ENCODE measurements around the gene FIGNL2. TPM values are rescaled to one million over a fixed set of nuclear protein-coding genes. Genes with fewer than 3 reads are reported as not detected.
A peak's percentile ranks its signal among the peaks of the same experiment; 100 is the strongest.

Gene FIGNL2
- total RNA-seq, 4 donors from 2014 or later: 0.07 to 0.25 TPM; not detected in 2

DNA sequence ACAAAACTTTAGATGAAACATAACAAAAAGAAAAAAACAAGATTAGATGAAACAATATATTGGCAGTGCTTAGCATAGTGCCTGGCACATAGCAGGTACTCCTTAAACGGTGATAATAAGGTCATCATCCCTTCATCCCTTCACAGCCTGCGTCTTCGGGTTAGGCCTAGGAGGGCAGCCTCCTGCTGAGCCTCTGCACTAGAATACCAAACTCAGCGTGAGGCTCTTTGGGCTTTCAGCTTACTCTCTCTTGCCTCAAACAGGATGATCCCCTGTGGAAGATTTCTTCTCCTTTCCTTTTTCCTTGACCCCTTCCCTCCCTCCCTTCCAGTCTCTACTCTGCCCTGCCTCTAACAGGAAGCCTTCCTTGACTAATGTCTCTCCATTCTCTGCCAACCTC is 14.4 kb upstream of the FIGNL2 start:
- TF ChIP-seq, protein P1, sequence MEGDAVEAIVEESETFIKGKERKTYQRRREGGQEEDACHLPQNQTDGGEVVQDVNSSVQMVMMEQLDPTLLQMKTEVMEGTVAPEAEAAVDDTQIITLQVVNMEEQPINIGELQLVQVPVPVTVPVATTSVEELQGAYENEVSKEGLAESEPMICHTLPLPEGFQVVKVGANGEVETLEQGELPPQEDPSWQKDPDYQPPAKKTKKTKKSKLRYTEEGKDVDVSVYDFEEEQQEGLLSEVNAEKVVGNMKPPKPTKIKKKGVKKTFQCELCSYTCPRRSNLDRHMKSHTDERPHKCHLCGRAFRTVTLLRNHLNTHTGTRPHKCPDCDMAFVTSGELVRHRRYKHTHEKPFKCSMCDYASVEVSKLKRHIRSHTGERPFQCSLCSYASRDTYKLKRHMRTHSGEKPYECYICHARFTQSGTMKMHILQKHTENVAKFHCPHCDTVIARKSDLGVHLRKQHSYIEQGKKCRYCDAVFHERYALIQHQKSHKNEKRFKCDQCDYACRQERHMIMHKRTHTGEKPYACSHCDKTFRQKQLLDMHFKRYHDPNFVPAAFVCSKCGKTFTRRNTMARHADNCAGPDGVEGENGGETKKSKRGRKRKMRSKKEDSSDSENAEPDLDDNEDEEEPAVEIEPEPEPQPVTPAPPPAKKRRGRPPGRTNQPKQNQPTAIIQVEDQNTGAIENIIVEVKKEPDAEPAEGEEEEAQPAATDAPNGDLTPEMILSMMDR (IDR thresholded peaks at IDR 0.05 in 4 of 5, conservative IDR thresholded peaks at IDR 0.05 in 1 of 5): no peak
- no peak for TF ChIP-seq POLR2A (IDR thresholded peaks at IDR 0.05)
- no peaks in the 10 kb centered on the region for H3K9me3 ChIP-seq
- H3K4me3 ChIP-seq: no peak overlapping the region
- DNase-seq: no peak
- peaks cover 5 to 22% (median 21%) of the 10 kb centered on the region in 3 donors for H3K27me3 ChIP-seq
- H3K36me3 ChIP-seq: no peaks in the 10 kb centered on the region
- in situ Hi-C loops (cut with MboI; ENCODE audit: low sequenced_read_pairs in 4 of 4) (no loop called here), intact Hi-C loops (cut with DNase I; ENCODE audit: low total_unique reads) (no loop called here)
- H3K27ac ChIP-seq: no peak overlapping the region
- ATAC-seq: no peak
- H3K4me1 ChIP-seq: peaks cover 0 to 11% of the 10 kb centered on the region in 2 donors

DNA sequence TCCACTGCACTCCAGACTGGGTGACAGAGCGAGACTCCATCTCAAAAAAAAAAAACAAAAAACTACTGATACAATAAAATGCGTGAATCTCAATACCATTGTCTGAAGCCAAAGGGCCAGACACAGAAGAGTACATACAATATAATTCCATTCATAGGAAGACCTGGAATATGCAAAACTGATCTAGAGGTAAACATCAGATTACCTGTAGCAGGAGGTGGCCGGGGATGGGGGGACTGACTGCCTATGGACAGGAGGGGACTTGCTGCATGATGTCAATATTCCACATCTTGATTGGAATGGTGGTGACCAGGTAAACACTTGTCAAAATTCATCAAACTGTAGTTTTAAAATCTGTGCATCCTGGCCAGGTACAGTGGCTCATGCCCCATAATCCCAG is 12.5 kb upstream of the FIGNL2 start:
- DNase-seq (no peak), ATAC-seq (no peak)
- intact Hi-C loops (cut with DNase I; ENCODE audit: low total_unique reads): no loop called here

DNA sequence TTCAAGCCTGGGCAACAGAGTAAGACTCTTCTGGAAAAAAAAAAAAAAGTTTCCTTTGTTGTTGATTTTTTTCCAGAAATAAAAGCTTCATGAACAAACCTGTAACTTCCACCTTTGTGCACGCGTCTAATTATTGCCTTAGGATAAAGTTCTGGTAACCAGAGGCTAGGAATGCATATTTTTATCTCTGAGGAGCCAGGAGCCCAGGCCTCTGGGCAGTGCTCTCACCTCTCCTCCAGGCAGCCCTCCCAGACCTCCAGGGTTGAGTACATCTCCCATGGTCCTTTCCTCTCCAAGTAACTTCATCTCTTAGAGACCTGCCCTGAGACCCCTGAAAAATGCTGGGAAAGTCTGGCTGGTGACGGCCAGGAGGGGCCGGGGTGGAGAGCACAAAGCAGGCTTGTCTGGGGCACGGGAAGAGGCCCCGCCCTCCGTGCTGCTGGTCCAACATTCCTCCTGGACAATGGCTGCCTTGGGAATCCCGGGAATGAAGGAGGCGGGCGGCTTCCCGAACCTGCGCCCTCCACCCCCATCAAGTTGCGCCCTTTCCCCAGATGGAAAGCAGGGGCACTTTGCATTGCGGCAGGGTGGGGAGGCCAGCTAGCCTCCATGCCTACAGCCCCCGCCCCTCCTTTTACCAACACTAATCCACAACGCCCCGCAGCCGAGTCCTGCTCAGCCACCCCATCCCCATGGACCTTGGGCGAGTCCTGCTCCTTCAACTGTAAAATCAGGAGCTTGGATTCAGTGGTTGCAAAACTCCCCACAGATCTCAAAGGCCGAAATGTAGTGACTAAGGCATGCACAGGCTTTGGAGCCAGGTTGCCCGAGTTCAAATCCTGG is 7.3 kb upstream of the FIGNL2 start:
- H3K4me1 ChIP-seq: no peaks in the 10 kb centered on the region
- in situ Hi-C loops (cut with MboI; ENCODE audit: low sequenced_read_pairs in 4 of 4) (no loop called here), intact Hi-C loops (cut with DNase I; ENCODE audit: low total_unique reads) (no loop called here)
- no peaks in the 10 kb centered on the region for H3K27me3 ChIP-seq
- H3K27ac ChIP-seq: no peak overlapping the region
- TF ChIP-seq POLR2A (IDR thresholded peaks at IDR 0.05): no peak
- TF ChIP-seq, protein P1 (IDR thresholded peaks at IDR 0.05 in 4 of 5, conservative IDR thresholded peaks at IDR 0.05 in 1 of 5): no peak
- H3K36me3 ChIP-seq: no peaks in the 10 kb centered on the region
- H3K9me3 ChIP-seq: no peaks in the 10 kb centered on the region
- DNase-seq (no peak), ATAC-seq (no peak)
- H3K4me3 ChIP-seq: peak overlapping the region in 1 of 4 donors; percentile 25

More for the DNA sequence above, 12.5 kb upstream of the FIGNL2 start:
- H3K4me1 ChIP-seq: peaks cover 0 to 11% of the 10 kb centered on the region in 2 donors
- in situ Hi-C loops (cut with MboI; ENCODE audit: low sequenced_read_pairs in 4 of 4): no loop called here
- no peaks in the 10 kb centered on the region for H3K36me3 ChIP-seq
- peaks cover 5 to 22% (median 19%) of the 10 kb centered on the region in 3 donors for H3K27me3 ChIP-seq
- TF ChIP-seq, protein P1 (IDR thresholded peaks at IDR 0.05 in 4 of 5, conservative IDR thresholded peaks at IDR 0.05 in 1 of 5): no peak
- TF ChIP-seq POLR2A (IDR thresholded peaks at IDR 0.05): no peak
- no peak overlapping the region for H3K4me3 ChIP-seq
- H3K27ac ChIP-seq: no peak overlapping the region
- H3K9me3 ChIP-seq: no peaks in the 10 kb centered on the region

DNA sequence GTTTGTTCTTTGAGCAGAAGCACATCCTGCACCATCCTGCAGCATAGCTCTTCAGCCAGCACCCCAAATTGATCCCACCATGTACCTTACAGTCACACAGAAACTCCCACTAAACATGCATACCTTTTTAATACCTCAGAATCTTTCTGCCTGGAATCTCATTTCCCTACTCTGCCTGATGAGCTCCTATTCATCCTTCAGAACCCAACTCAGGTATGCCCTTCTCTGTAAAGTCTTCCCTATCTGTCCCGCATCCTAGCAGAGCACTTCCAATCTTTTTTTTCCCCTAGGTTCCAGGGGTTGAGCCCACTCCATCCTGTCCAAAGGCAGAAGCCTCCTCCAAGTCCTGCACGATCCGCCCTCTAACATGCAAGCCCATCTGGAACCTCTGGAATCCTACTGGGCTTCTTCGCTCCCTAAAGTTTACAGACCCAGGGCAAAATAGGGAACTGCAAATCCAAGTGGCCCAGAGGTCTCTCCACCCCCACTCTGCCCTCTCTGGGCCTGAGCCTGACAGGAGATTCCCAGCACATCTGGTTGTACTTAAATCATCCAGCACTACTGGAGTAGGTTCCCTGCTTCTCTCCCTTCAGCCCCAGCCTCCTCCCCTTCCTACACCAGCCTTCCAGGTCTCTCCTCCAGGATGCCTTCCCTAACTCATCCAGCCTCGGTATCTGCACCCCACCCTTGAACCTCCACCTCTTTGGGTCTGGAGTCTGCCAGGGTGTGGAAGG is 4.1 kb upstream of the FIGNL2 start:
- Histone ChIP-seq H3K27me3 (peaks cover 6 to 12% (median 7%) of the 10 kb centered on the region in 3 donors), H3K4me3 (no peak overlapping the region), H3K9me3 (no peaks in the 10 kb centered on the region), H3K4me1 (peaks cover 0 to 7% of the 10 kb centered on the region in 2 donors), H3K36me3 (no peaks in the 10 kb centered on the region), H3K27ac (no peak overlapping the region)
- in situ Hi-C loops (cut with MboI; ENCODE audit: low sequenced_read_pairs in 4 of 4): no loop called here
- DNase-seq (no peak), ATAC-seq (no peak)
- TF ChIP-seq, protein P1 (IDR thresholded peaks at IDR 0.05 in 4 of 5, conservative IDR thresholded peaks at IDR 0.05 in 1 of 5): no peak
- no peak for TF ChIP-seq POLR2A (IDR thresholded peaks at IDR 0.05)
- intact Hi-C loops (cut with DNase I; ENCODE audit: low total_unique reads): no loop called here
